ENCODE results near the gene HIPK2.

The HIPK2 gene

DNA sequence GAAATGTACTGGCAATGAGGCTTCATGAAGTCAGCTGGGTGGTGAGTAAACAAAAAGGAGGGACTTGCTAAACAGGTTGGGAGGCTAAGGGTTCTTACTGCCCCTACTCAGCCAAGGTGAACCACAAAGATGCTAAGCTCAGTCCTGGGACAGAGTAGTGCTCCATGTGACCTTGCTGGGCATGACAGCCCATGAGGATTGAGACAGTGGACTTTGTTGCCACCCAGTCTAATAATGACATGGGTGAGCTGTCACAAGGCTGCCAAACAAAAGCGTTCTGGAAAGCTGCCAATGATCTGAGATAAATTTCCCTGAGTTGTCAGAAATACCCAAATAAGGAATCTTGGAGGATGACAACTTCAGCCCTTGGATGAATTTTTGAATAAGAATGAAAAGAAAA is 179.2 kb downstream of the HIPK2 start:
- Histone ChIP-seq H3K4me1 (no peaks in the 10 kb centered on the region), H3K4me3 (ENCODE audit: low read depth, low read length) (no peak overlapping the region), H3K27me3 (no peaks in the 10 kb centered on the region), H3K36me3 (peaks cover 5% of the 10 kb centered on the region), H3K9me3 (no peaks in the 10 kb centered on the region)
- no peak for TF ChIP-seq CTCF (IDR thresholded peaks at IDR 0.05; ENCODE audit: low read depth, low read length)
- no peak for DNase-seq

DNA sequence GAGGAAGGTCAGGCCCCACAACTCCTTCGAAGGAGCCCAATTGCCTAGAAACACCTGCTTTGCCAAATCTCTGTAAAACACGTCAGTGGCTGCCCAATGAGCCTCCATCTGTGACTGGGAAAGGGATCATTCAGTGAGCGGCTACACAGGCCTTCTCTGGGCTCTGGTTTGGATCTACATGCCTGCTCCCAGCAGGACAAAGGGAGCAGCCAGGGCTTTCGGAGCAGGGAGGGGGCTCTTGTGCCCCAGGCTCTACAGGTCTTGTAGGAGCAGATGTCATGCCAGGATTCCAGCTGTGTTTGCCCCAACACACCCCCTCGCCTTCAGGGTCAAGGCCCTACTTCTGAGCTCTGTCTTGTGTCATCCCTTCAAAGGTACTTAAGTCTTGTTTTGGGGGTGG is 180.8 kb downstream of the HIPK2 start:
- DNase-seq, result no peak
- Histone ChIP-seq H3K4me3 (ENCODE audit: low read depth, low read length) (no peak overlapping the region), H3K36me3 (peaks cover 5% of the 10 kb centered on the region)

GRCh38 chr7:139596626-139597025 is 181.2 kb downstream of the HIPK2 start:
- Histone ChIP-seq H3K36me3 (peaks cover 5% of the 10 kb centered on the region), H3K27me3 (no peaks in the 10 kb centered on the region), H3K4me1 (no peaks in the 10 kb centered on the region), H3K4me3 (ENCODE audit: low read depth, low read length) (no peak overlapping the region), H3K9me3 (no peaks in the 10 kb centered on the region)
- TF ChIP-seq CTCF (IDR thresholded peaks at IDR 0.05; ENCODE audit: low read depth, low read length), result no peak
- no peak for DNase-seq

More for the DNA sequence above, 180.8 kb downstream of the HIPK2 start:
- Histone ChIP-seq H3K9me3 (no peaks in the 10 kb centered on the region), H3K27me3 (no peaks in the 10 kb centered on the region), H3K4me1 (no peaks in the 10 kb centered on the region)
- TF ChIP-seq CTCF (IDR thresholded peaks at IDR 0.05; ENCODE audit: low read depth, low read length), result no peak

- no peak for DNase-seq
- Histone ChIP-seq H3K9me3 (no peaks in the 10 kb centered on the region), H3K4me3 (ENCODE audit: low read depth, low read length) (no peak overlapping the region), H3K27me3 (no peaks in the 10 kb centered on the region), H3K4me1 (no peaks in the 10 kb centered on the region), H3K36me3 (peaks cover 5% of the 10 kb centered on the region)
- no peak for TF ChIP-seq CTCF (IDR thresholded peaks at IDR 0.05; ENCODE audit: low read depth, low read length)
Measured at GRCh38 chr7:139595806-139596205, 182.0 kb downstream of the HIPK2 start.

- Histone ChIP-seq H3K27me3 (no peaks in the 10 kb centered on the region), H3K4me3 (ENCODE audit: low read depth, low read length) (no peak overlapping the region), H3K4me1 (no peaks in the 10 kb centered on the region), H3K36me3 (peaks cover 5% of the 10 kb centered on the region), H3K9me3 (no peaks in the 10 kb centered on the region)
- no peak for DNase-seq
- TF ChIP-seq CTCF (IDR thresholded peaks at IDR 0.05; ENCODE audit: low read depth, low read length), result no peak
Measured at GRCh38 chr7:139594911-139595476, 182.8 kb downstream of the HIPK2 start.

GRCh38 chr7:139594090-139594489 is 183.7 kb downstream of the HIPK2 start:
- peaks cover 5% of the 10 kb centered on the region for H3K36me3 ChIP-seq

More at GRCh38 chr7:139594090-139594489, 183.7 kb downstream of the HIPK2 start:
- no peak overlapping the region for H3K4me3 ChIP-seq (ENCODE audit: low read depth, low read length)
- no peak for TF ChIP-seq CTCF (IDR thresholded peaks at IDR 0.05; ENCODE audit: low read depth, low read length)
- no peaks in the 10 kb centered on the region for H3K27me3 ChIP-seq
- no peaks in the 10 kb centered on the region for H3K9me3 ChIP-seq
- no peaks in the 10 kb centered on the region for H3K4me1 ChIP-seq
- no peak for DNase-seq

All from BE2C (cell line).